NT2/D1 (cell line): ENCODE data around the gene ROR2.

Experiments used
- DNase-seq: peaks from one replicate; pipeline ENCODE4 v3.0.0-alpha.2; 2011; ENCODE audit warnings: low read depth, low spot score
- H3K27me3 ChIP-seq: 2 replicates; pipeline ENCODE4 v1.6.0; 2011; ENCODE audit warnings: mild to moderate bottlenecking; ENCODE audit not compliant: insufficient read length, insufficient read depth
- H3K36me3 ChIP-seq: 2 replicates; pipeline ENCODE4 v1.6.1; 2011; ENCODE audit warnings: mild to moderate bottlenecking, low read length, mixed read lengths; ENCODE audit not compliant: insufficient read depth, insufficient read length
- H3K4me1 ChIP-seq: 2 replicates; pipeline ENCODE4 v1.5.1; 2011; ENCODE audit not compliant: insufficient read depth, insufficient read length
- H3K4me3 ChIP-seq: 2 replicates; pipeline ENCODE4 v1.5.1; 2011; ENCODE audit warnings: low read depth; ENCODE audit not compliant: insufficient read length
- H3K9ac ChIP-seq: 2 replicates; pipeline ENCODE4 v1.6.0; 2011; ENCODE audit warnings: low read depth; ENCODE audit not compliant: insufficient read length
- H3K9me3 ChIP-seq: 2 replicates; pipeline ENCODE4 v1.5.1; 2011; ENCODE audit warnings: mild to moderate bottlenecking, low read length; ENCODE audit not compliant: insufficient read depth
- SUZ12 ChIP-seq: IDR thresholded peaks from 2 replicates; pipeline ENCODE4 v1.6.1; 2011; ENCODE audit not compliant: insufficient read length, insufficient read depth; ENCODE audit errors: extremely low read depth
- YY1 ChIP-seq: IDR thresholded peaks from 2 replicates; pipeline ENCODE4 v1.6.1; 2011; ENCODE audit not compliant: insufficient read length, insufficient read depth
- ZNF274 ChIP-seq: IDR thresholded peaks from 2 replicates; pipeline ENCODE4 v1.6.1; 2011; ENCODE audit warnings: mild to moderate bottlenecking, low read depth, low read length

Gene ROR2

GRCh38 chr9:91572044-91572443 lies 378.0 kb downstream of the ROR2 start:
- no peak overlapping the region for H3K9ac ChIP-seq
- peaks cover 6% of the 10 kb centered on the region for H3K4me1 ChIP-seq
- no peak overlapping the region for H3K4me3 ChIP-seq
- TF ChIP-seq YY1 (no peak), SUZ12 (no peak), ZNF274 (no peak)
- no peaks in the 10 kb centered on the region for H3K36me3 ChIP-seq
- peaks cover 13% of the 10 kb centered on the region for H3K9me3 ChIP-seq
- no peak for DNase-seq
- no peaks in the 10 kb centered on the region for H3K27me3 ChIP-seq

GRCh38 chr9:91571036-91571435 lies 379.0 kb downstream of the ROR2 start:
- Histone ChIP-seq H3K4me3 (no peak overlapping the region), H3K4me1 (peaks cover 6% of the 10 kb centered on the region), H3K9me3 (peaks cover 13% of the 10 kb centered on the region), H3K27me3 (no peaks in the 10 kb centered on the region), H3K9ac (no peak overlapping the region), H3K36me3 (no peaks in the 10 kb centered on the region)
- DNase-seq: no peak
- TF ChIP-seq YY1 (no peak), SUZ12 (no peak), ZNF274 (no peak)

GRCh38 chr9:91567642-91568274 lies 382.3 kb downstream of the ROR2 start:
- H3K4me3 ChIP-seq: no peak overlapping the region
- H3K36me3 ChIP-seq: no peaks in the 10 kb centered on the region
- no peaks in the 10 kb centered on the region for H3K27me3 ChIP-seq
- H3K9ac ChIP-seq: no peak overlapping the region
- TF ChIP-seq ZNF274 (no peak), YY1 (no peak), SUZ12 (no peak)
- peaks cover under 1% of the 10 kb centered on the region for H3K4me1 ChIP-seq
- H3K9me3 ChIP-seq: peaks cover 13% of the 10 kb centered on the region
- DNase-seq: no peak

- peaks cover 5% of the 10 kb centered on the region; the same call in 1 of the 2 replicates for H3K9me3 ChIP-seq
- H3K4me1 ChIP-seq: no peaks in the 10 kb centered on the region
- H3K9ac ChIP-seq: no peak overlapping the region
- no peak overlapping the region for H3K4me3 ChIP-seq
- H3K27me3 ChIP-seq: no peaks in the 10 kb centered on the region
- no peak for DNase-seq
- no peaks in the 10 kb centered on the region for H3K36me3 ChIP-seq
- TF ChIP-seq ZNF274 (no peak), YY1 (no peak), SUZ12 (no peak)
These were observed 385.9 kb downstream of the ROR2 start for GRCh38 chr9:91564081-91564670.

GRCh38 chr9:91562416-91562815 lies 387.6 kb downstream of the ROR2 start:
- Histone ChIP-seq H3K4me3 (no peak overlapping the region), H3K36me3 (no peaks in the 10 kb centered on the region), H3K4me1 (no peaks in the 10 kb centered on the region), H3K9ac (no peak overlapping the region), H3K9me3 (no peaks in the 10 kb centered on the region), H3K27me3 (no peaks in the 10 kb centered on the region)
- no peak for TF ChIP-seq ZNF274
- no peak for TF ChIP-seq SUZ12
- TF ChIP-seq YY1: no peak
- no peak for DNase-seq

GRCh38 chr9:91560301-91560700 lies 389.7 kb downstream of the ROR2 start:
- no peaks in the 10 kb centered on the region for H3K27me3 ChIP-seq
- TF ChIP-seq SUZ12 (no peak), YY1 (no peak), ZNF274 (no peak)
- no peak for DNase-seq
- H3K36me3 ChIP-seq: no peaks in the 10 kb centered on the region
- H3K4me1 ChIP-seq: no peaks in the 10 kb centered on the region
- H3K4me3 ChIP-seq: no peak overlapping the region
- H3K9me3 ChIP-seq: no peaks in the 10 kb centered on the region
- H3K9ac ChIP-seq: no peak overlapping the region

- DNase-seq: no peak
- no peaks in the 10 kb centered on the region for H3K4me1 ChIP-seq
- H3K27me3 ChIP-seq: no peaks in the 10 kb centered on the region
- no peaks in the 10 kb centered on the region for H3K36me3 ChIP-seq
- H3K9me3 ChIP-seq: no peaks in the 10 kb centered on the region
- H3K9ac ChIP-seq: no peak overlapping the region
- TF ChIP-seq SUZ12: no peak
- no peak for TF ChIP-seq ZNF274
- TF ChIP-seq YY1: no peak
- H3K4me3 ChIP-seq: no peak overlapping the region
These were observed 391.1 kb downstream of the ROR2 start for GRCh38 chr9:91558879-91559278.
